ENCODE data around the gene GSK3A.
A peak's percentile ranks its signal among the peaks of the same experiment; 100 is the strongest.

The GSK3A gene

GRCh38 chr19:42284591-42285341, 42.4 kb upstream of the GSK3A start:
- Histone ChIP-seq H3K36me3 (ENCODE audit: insufficient read depth) (no peaks in the 10 kb centered on the region; the same call in 1 of the 2 replicates), H3K4me3 (IDR thresholded peaks at IDR 0.05; ENCODE audit: insufficient read depth, low read depth, low read length) (no peak overlapping the region), H3K4me2 (peak overlapping the region; percentile 91), H2AFZ (ENCODE audit: low read depth) (no peak overlapping the region), H3K4me1 (ENCODE audit: low read depth, poor library complexity, severe bottlenecking) (peaks cover 45% of the 10 kb centered on the region), H3K9ac (no peak overlapping the region; the same call in 1 of the 2 replicates), H3K79me2 (ENCODE audit: insufficient read depth, low read depth) (no peaks in the 10 kb centered on the region), H4K20me1 (ENCODE audit: insufficient read depth) (no peaks in the 10 kb centered on the region), H3K27ac (no peak overlapping the region), H3K27me3 (ENCODE audit: insufficient read depth, low read depth) (no peaks in the 10 kb centered on the region)
- TF ChIP-seq CTCF (conservative IDR thresholded peaks at IDR 0.05; ENCODE audit: low read depth, low read length), result no peak

GRCh38 chr19:42284066-42284501, 41.7 kb upstream of the GSK3A start:
- Histone ChIP-seq H3K79me2 (ENCODE audit: insufficient read depth, low read depth) (no peaks in the 10 kb centered on the region), H4K20me1 (ENCODE audit: insufficient read depth) (no peaks in the 10 kb centered on the region), H3K27me3 (ENCODE audit: insufficient read depth, low read depth) (no peaks in the 10 kb centered on the region), H2AFZ (ENCODE audit: low read depth) (no peak overlapping the region), H3K4me2 (no peak overlapping the region), H3K36me3 (ENCODE audit: insufficient read depth) (no peaks in the 10 kb centered on the region), H3K4me1 (ENCODE audit: low read depth, poor library complexity, severe bottlenecking) (peaks cover 49% of the 10 kb centered on the region), H3K4me3 (IDR thresholded peaks at IDR 0.05; ENCODE audit: insufficient read depth, low read depth, low read length) (no peak overlapping the region), H3K9ac (no peak overlapping the region; the same call in 1 of the 2 replicates), H3K27ac (no peak overlapping the region)
- TF ChIP-seq CTCF (conservative IDR thresholded peaks at IDR 0.05; ENCODE audit: low read depth, low read length), result no peak

- Histone ChIP-seq H4K20me1 (ENCODE audit: insufficient read depth) (no peaks in the 10 kb centered on the region), H3K4me1 (ENCODE audit: low read depth, poor library complexity, severe bottlenecking) (peaks cover 56% of the 10 kb centered on the region), H3K79me2 (ENCODE audit: insufficient read depth, low read depth) (no peaks in the 10 kb centered on the region), H3K27ac (no peak overlapping the region), H3K27me3 (ENCODE audit: insufficient read depth, low read depth) (no peaks in the 10 kb centered on the region), H3K4me3 (IDR thresholded peaks at IDR 0.05; ENCODE audit: insufficient read depth, low read depth, low read length) (no peak overlapping the region), H3K9ac (no peak overlapping the region; the same call in 1 of the 2 replicates), H3K36me3 (ENCODE audit: insufficient read depth) (no peaks in the 10 kb centered on the region), H2AFZ (ENCODE audit: low read depth) (peak overlapping the region; percentile 50; the same call in 1 of the 2 replicates), H3K4me2 (peak overlapping the region; percentile 68)
- TF ChIP-seq CTCF (conservative IDR thresholded peaks at IDR 0.05; ENCODE audit: low read depth, low read length), result no peak
These were observed 41.0 kb upstream of the GSK3A start for GRCh38 chr19:42283188-42284065.

- no peak overlapping the region for H3K9ac ChIP-seq
- no peak overlapping the region for H3K27ac ChIP-seq
- no peak overlapping the region for H2AFZ ChIP-seq (ENCODE audit: low read depth)
- TF ChIP-seq CTCF (conservative IDR thresholded peaks at IDR 0.05; ENCODE audit: low read depth, low read length), result no peak
- no peaks in the 10 kb centered on the region for H3K36me3 ChIP-seq (ENCODE audit: insufficient read depth)
- no peaks in the 10 kb centered on the region for H3K27me3 ChIP-seq (ENCODE audit: insufficient read depth, low read depth)
- H3K79me2 ChIP-seq (ENCODE audit: insufficient read depth, low read depth), result no peaks in the 10 kb centered on the region
- peaks cover 62% of the 10 kb centered on the region for H3K4me1 ChIP-seq (ENCODE audit: low read depth, poor library complexity, severe bottlenecking)
- H3K4me2 ChIP-seq, result peak overlapping the region; percentile 68; the same call in 1 of the 2 replicates
- H4K20me1 ChIP-seq (ENCODE audit: insufficient read depth), result no peaks in the 10 kb centered on the region
- H3K4me3 ChIP-seq (IDR thresholded peaks at IDR 0.05; ENCODE audit: insufficient read depth, low read depth, low read length), result no peak overlapping the region
These were observed 40.4 kb upstream of the GSK3A start for GRCh38 chr19:42282819-42283187.
